Inferior parietal cortex (tissue), 1 donor: ENCODE results near the gene KLF15.

Experiments used
- DNase-seq: peaks from one replicate; pipeline ENCODE4 v3.0.0-alpha.2; 2016; ENCODE audit errors: extremely low spot score

The KLF15 gene

GRCh38 chr3:126357295-126358037 lies at the start of gene KLF15:
Gene KLF15 (minus strand): TSS chr3:126357408. CDS start chr3:126352922, 4,486 bp downstream.
- peak; percentile 82 for DNase-seq

GRCh38 chr3:126406389-126407296 lies 49.4 kb upstream of the KLF15 start:
- no peak for DNase-seq

GRCh38 chr3:126402666-126403302 lies 45.6 kb upstream of the KLF15 start:
- no peak for DNase-seq

GRCh38 chr3:126402178-126402577 lies 45.0 kb upstream of the KLF15 start:
- DNase-seq: no peak

GRCh38 chr3:126401611-126402160 lies 44.5 kb upstream of the KLF15 start:
- DNase-seq: no peak

- DNase-seq: no peak
These were observed 42.5 kb upstream of the KLF15 start for GRCh38 chr3:126399756-126400155.

- DNase-seq: no peak
These were observed 42.1 kb upstream of the KLF15 start for GRCh38 chr3:126399351-126399735.

GRCh38 chr3:126398423-126399350 lies 41.5 kb upstream of the KLF15 start:
- no peak for DNase-seq

- no peak for DNase-seq
These were observed 40.6 kb upstream of the KLF15 start for GRCh38 chr3:126397610-126398422.

GRCh38 chr3:126396536-126396935 lies 39.3 kb upstream of the KLF15 start:
- no peak for DNase-seq

GRCh38 chr3:126395846-126396513 lies 38.8 kb upstream of the KLF15 start:
- no peak for DNase-seq

- DNase-seq: no peak
These were observed 37.7 kb upstream of the KLF15 start for GRCh38 chr3:126394977-126395321.

- DNase-seq: no peak
These were observed 37.2 kb upstream of the KLF15 start, which contains the start of gene CFAP100 for GRCh38 chr3:126394179-126394976. Gene CFAP100 (plus strand): TSS chr3:126394909. CDS start chr3:126396001, 1,092 bp downstream.

- no peak for DNase-seq
These were observed 36.4 kb upstream of the KLF15 start for GRCh38 chr3:126393563-126393962.

- no peak for DNase-seq
These were observed 35.0 kb upstream of the KLF15 start for GRCh38 chr3:126392246-126392645.

- DNase-seq: no peak
These were observed 34.4 kb upstream of the KLF15 start for GRCh38 chr3:126391631-126392030.

- no peak for DNase-seq
These were observed 33.5 kb upstream of the KLF15 start for GRCh38 chr3:126390751-126391150.

GRCh38 chr3:126390201-126390600 lies 33.0 kb upstream of the KLF15 start:
- DNase-seq: no peak

GRCh38 chr3:126389794-126390146 lies 32.6 kb upstream of the KLF15 start:
- DNase-seq: no peak
